PC-9 (cell line): ENCODE data around the gene ENAM.

Source experiments
- CTCF ChIP-seq: fragments of 200-600 bp; sonication (generic); conservative IDR thresholded peaks from 2 replicates; pipeline ENCODE4 v1.6.1; 2017; ENCODE audit warnings: mixed run types, antibody characterized with exemption, mild to moderate bottlenecking, moderate library complexity
- EZH2 ChIP-seq: fragments of 200-600 bp; sonication (generic); IDR thresholded peaks from 2 replicates; pipeline ENCODE4 v1.8.0; 2017; ENCODE audit warnings: antibody characterized with exemption, low read depth

- TF ChIP-seq CTCF (no peak), EZH2 (no peak)
Observed at GRCh38 chr4:70691661-70692060, 63.1 kb downstream of the ENAM start.
